Pancreas (tissue), 10 donors: ENCODE results near the gene NAA25. TPM values are rescaled to one million over a fixed set of nuclear protein-coding genes. Genes with fewer than 3 reads are reported as not detected.

Experiments used
- ATAC-seq, 4 donors: fragments of 200-7000 bp; cut with Tn5 transposase; one replicate each; pipeline versions ENCODE4 v1.8.0 to v1.9.1; 2020; ENCODE audit warnings: mild to moderate bottlenecking in 4 of 4, moderate library complexity in 4 of 4
- DNase-seq, 6 donors: peaks; one replicate each; pipeline ENCODE4 v3.0.0-alpha.2; 2020
- FAIRE-seq: peaks from 2 replicates; lab custom pipeline; 2012; peaks lifted over from hg19 to GRCh38; lab: Jason Lieb, UNC
- H3K27ac ChIP-seq, 4 donors: fragments of 200-600 bp; sonication (generic); 1 replicate in 3 of 4; 2 replicates in 1 of 4; pipeline versions ENCODE4 v1.5.0 to v1.8.0; 2020
- H3K27me3 ChIP-seq, 4 donors: fragments of 200-600 bp; one replicate each; pipeline ENCODE4 v1.8.0; 2021
- H3K36me3 ChIP-seq, 3 donors: fragments of 200-600 bp; sonication (generic) in 1 of 3; one replicate each; pipeline versions ENCODE4 v1.5.0 to v1.8.0; 2020 to 2021
- H3K4me1 ChIP-seq, 3 donors: fragments of 200-600 bp; one replicate each; pipeline ENCODE4 v1.8.0; 2021
- H3K4me3 ChIP-seq, 4 donors: fragments of 200-600 bp; sonication (generic) in 2 of 4; one replicate each; pipeline versions ENCODE4 v1.5.0 to v1.8.0; 2020 to 2021
- H3K9me3 ChIP-seq, 4 donors: fragments of 200-600 bp; one replicate each; pipeline ENCODE4 v1.8.0; 2021
- CTCF ChIP-seq, 4 donors: fragments of 200-600 bp; sonication (generic) in 3 of 4; IDR thresholded peaks; one replicate each; pipeline versions ENCODE4 v1.5.0 to v1.8.0; 2021; ENCODE audit warnings: antibody characterized with exemption in 4 of 4
- WGBS, 2 donors: extraction: QIAGEN DNeasy Blood & Tissue Kit; methylation state at CpG; one replicate each; pipeline ENCODE4 v1.1.7; 2013; 5-methylcytosine and 5-hydroxymethylcytosine counted together
- intact Hi-C, 3 donors: fragments of 100-400 bp; cut with DNase I; formaldehyde crosslinking; loops; one replicate each; pipeline versions ENCODE4 v1.11.1 to v1.14.2; 2022
- polyA plus RNA-seq, 2 donors: library from polyadenylated mRNA; stranded (reverse); fragments of 200-250 nt; gene quantifications; one replicate each; pipeline ENCODE4 v1.2.3, GENCODE V29; 2013
- total RNA-seq, 6 donors: library from RNA; stranded (reverse); fragmentation: NEBNext Ultra II Directional in 4 of 6; extraction: Animal tissue kit (Norgen Biotek cat#: 25700) in 4 of 6; gene quantifications; one replicate each; pipeline versions ENCODE4 v1.2.1 to v1.2.4, GENCODE V29; 2021 to 2023
- donor health status: healthy with polysubstance abuse.
- donor health status: DM: no; HTN: no; CAD: no; lungs with moderate emphysema.
- donor health status: DM: no; HTN: no; CAD: no.
- donor health status: control.
- donor health status: control.
- donor health status: Bipolar disorder and iron deficiency.
- donor health status: DM: yes; HTN: yes; CAD: no.
- donor health status: DM: no; HTN: no; CAD: no.
- donor health status: DM: no; HTN: no; CAD: no.
- donor health status: DM: yes; HTN: yes; CAD: no.

NAA25 gene
- total and polyA plus RNA-seq, 8 donors, result 5.0 to 14.1 (median 12.0) TPM

- Histone ChIP-seq H3K4me3 (no peak overlapping the region), H3K27ac (no peak overlapping the region), H3K36me3 (peaks cover 0 to 20% (median 7%) of the 10 kb centered on the region in 3 donors), H3K9me3 (no peaks in the 10 kb centered on the region), H3K4me1 (peaks cover 0 to 5% (median 0%) of the 10 kb centered on the region in 3 donors), H3K27me3 (no peaks in the 10 kb centered on the region)
- FAIRE-seq (no peak), DNase-seq (no peak), ATAC-seq (peak in 2 of 4 donors; percentile 35 to 56)
- no peak for TF ChIP-seq CTCF (IDR thresholded peaks at IDR 0.05)
- intact Hi-C loops, result no loop called here
Observed at GRCh38 chr12:112096070-112096469, 12.5 kb downstream of the NAA25 start.

DNA sequence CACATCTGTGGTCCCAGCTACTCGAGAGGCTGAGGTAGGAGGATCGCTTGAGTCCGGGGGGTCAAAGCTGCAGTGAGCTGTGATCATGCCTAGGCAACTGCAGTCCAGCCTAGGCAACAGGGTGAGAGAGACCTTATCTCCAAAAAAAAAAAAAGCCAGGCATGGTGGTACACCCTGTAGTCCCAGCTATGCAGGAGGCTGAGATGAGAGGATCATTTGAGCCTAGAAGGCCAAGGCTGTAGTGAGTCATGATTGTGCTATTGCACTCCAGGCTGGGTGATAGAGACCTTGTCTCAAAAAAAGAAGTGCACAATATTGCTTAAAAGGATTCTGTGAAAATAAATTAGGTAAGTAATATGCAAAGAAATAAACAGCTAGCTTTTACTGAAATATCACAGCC is 17.0 kb downstream of the NAA25 start:
- Histone ChIP-seq H3K27ac (no peak overlapping the region), H3K36me3 (peaks cover 0 to 28% (median 13%) of the 10 kb centered on the region in 3 donors), H3K9me3 (no peaks in the 10 kb centered on the region), H3K4me1 (peaks cover 0 to 2% (median 0%) of the 10 kb centered on the region in 3 donors), H3K4me3 (no peak overlapping the region), H3K27me3 (no peaks in the 10 kb centered on the region)
- TF ChIP-seq CTCF (IDR thresholded peaks at IDR 0.05), result no peak
- intact Hi-C loops, result no loop called here
- WGBS, 2 donors, result 92 to 93% methylated on average over 3 of the region's 3 CpGs
- no peak for FAIRE-seq
- ATAC-seq, result no peak
- no peak for DNase-seq

DNA sequence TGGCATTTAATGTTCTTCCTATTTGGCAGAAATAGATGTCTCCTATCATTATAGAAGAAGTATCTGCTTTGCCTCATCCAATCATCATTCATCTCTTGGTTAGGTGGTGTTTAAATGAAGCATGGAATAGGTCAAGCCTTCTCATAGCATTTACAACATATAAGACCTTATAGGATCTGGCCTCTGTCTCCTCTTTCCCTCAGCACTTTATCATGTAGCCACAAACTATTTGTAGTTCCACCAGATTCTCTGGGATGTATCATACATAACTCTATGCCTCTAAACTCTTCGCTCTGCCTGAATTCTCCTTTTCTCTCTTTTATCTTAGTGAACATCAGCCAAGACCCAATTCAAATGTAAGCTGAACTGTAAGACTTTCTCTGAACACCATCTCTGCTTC is 20.7 kb downstream of the NAA25 start:
- intact Hi-C loops, result no loop called here
- no peaks in the 10 kb centered on the region for H3K27me3 ChIP-seq
- no peak overlapping the region for H3K4me3 ChIP-seq
- no peak for TF ChIP-seq CTCF (IDR thresholded peaks at IDR 0.05)
- ATAC-seq (no peak), FAIRE-seq (no peak), DNase-seq (no peak)
- peaks cover 0 to 7% (median 6%) of the 10 kb centered on the region in 3 donors for H3K4me1 ChIP-seq
- H3K9me3 ChIP-seq, result no peaks in the 10 kb centered on the region
- peaks cover 0 to 35% (median 13%) of the 10 kb centered on the region in 3 donors for H3K36me3 ChIP-seq
- H3K27ac ChIP-seq, result no peak overlapping the region
- WGBS, 2 donors, result 95 to 97% methylated on average over 1 of the region's 1 CpG

- H3K9me3 ChIP-seq, result no peaks in the 10 kb centered on the region
- WGBS, 2 donors, result 95 to 96% methylated on average over 2 of the region's 2 CpGs
- H3K4me1 ChIP-seq, result peaks cover 0 to 7% (median 6%) of the 10 kb centered on the region in 3 donors
- FAIRE-seq (no peak), DNase-seq (no peak), ATAC-seq (no peak)
- intact Hi-C loops, result no loop called here
- no peaks in the 10 kb centered on the region for H3K27me3 ChIP-seq
- no peak overlapping the region for H3K4me3 ChIP-seq
- H3K27ac ChIP-seq, result no peak overlapping the region
- no peak for TF ChIP-seq CTCF (IDR thresholded peaks at IDR 0.05)
- peaks cover 0 to 35% (median 13%) of the 10 kb centered on the region in 3 donors for H3K36me3 ChIP-seq
Observed at GRCh38 chr12:112087055-112087850, 21.3 kb downstream of the NAA25 start.

- Histone ChIP-seq H3K4me3 (no peak overlapping the region), H3K27me3 (no peaks in the 10 kb centered on the region), H3K4me1 (no peaks in the 10 kb centered on the region), H3K9me3 (no peaks in the 10 kb centered on the region), H3K27ac (no peak overlapping the region), H3K36me3 (peaks cover 3 to 80% (median 35%) of the 10 kb centered on the region in 3 donors)
- FAIRE-seq (no peak), ATAC-seq (no peak), DNase-seq (no peak)
- WGBS, 2 donors, result 84 to 87% methylated on average over 2 of the region's 2 CpGs
- no peak for TF ChIP-seq CTCF (IDR thresholded peaks at IDR 0.05)
- intact Hi-C loops, result no loop called here
Observed at GRCh38 chr12:112066566-112066965, 42.0 kb downstream of the NAA25 start.
